ENCODE measurements around the gene CFAP74. TPM values are rescaled to one million over a fixed set of nuclear protein-coding genes. Genes with fewer than 3 reads are reported as not detected.

CFAP74 gene
- total and polyA plus RNA-seq, 9 of the 15 experiments (the other 6 are each of a cell fraction or from before 2014, with no cell fraction given) = 0.03 to 0.15 (median 0.05) TPM; not detected in 6

DNA sequence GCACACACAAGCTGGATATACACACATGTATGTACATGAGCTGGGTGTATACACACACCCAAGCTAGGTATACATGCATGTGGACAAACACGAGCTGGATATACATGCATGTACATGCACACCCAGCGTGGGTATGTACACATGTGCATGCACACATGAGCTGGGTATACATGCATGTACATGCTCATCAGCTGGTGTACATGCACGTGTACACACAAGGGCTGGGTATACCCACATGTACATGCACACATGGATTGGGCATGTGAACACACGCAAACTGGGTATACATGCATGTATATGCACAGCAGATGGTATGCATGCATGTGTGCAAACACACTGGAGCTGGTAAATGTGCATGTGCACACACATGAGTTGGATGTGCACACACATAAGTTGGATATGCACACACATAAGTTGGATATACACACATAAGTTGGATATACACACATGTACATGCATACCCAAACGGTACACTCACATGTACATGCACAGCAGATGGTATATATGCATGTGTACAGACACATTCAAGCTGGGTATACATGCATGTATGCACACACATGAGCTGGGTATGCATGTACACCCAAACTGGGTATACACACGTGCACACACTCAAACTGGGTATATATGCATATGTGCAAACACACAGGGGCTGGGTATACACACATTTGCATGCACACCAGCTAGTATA is 105.2 kb downstream of the CFAP74 start (continued):
- TF ChIP-seq, protein P1, sequence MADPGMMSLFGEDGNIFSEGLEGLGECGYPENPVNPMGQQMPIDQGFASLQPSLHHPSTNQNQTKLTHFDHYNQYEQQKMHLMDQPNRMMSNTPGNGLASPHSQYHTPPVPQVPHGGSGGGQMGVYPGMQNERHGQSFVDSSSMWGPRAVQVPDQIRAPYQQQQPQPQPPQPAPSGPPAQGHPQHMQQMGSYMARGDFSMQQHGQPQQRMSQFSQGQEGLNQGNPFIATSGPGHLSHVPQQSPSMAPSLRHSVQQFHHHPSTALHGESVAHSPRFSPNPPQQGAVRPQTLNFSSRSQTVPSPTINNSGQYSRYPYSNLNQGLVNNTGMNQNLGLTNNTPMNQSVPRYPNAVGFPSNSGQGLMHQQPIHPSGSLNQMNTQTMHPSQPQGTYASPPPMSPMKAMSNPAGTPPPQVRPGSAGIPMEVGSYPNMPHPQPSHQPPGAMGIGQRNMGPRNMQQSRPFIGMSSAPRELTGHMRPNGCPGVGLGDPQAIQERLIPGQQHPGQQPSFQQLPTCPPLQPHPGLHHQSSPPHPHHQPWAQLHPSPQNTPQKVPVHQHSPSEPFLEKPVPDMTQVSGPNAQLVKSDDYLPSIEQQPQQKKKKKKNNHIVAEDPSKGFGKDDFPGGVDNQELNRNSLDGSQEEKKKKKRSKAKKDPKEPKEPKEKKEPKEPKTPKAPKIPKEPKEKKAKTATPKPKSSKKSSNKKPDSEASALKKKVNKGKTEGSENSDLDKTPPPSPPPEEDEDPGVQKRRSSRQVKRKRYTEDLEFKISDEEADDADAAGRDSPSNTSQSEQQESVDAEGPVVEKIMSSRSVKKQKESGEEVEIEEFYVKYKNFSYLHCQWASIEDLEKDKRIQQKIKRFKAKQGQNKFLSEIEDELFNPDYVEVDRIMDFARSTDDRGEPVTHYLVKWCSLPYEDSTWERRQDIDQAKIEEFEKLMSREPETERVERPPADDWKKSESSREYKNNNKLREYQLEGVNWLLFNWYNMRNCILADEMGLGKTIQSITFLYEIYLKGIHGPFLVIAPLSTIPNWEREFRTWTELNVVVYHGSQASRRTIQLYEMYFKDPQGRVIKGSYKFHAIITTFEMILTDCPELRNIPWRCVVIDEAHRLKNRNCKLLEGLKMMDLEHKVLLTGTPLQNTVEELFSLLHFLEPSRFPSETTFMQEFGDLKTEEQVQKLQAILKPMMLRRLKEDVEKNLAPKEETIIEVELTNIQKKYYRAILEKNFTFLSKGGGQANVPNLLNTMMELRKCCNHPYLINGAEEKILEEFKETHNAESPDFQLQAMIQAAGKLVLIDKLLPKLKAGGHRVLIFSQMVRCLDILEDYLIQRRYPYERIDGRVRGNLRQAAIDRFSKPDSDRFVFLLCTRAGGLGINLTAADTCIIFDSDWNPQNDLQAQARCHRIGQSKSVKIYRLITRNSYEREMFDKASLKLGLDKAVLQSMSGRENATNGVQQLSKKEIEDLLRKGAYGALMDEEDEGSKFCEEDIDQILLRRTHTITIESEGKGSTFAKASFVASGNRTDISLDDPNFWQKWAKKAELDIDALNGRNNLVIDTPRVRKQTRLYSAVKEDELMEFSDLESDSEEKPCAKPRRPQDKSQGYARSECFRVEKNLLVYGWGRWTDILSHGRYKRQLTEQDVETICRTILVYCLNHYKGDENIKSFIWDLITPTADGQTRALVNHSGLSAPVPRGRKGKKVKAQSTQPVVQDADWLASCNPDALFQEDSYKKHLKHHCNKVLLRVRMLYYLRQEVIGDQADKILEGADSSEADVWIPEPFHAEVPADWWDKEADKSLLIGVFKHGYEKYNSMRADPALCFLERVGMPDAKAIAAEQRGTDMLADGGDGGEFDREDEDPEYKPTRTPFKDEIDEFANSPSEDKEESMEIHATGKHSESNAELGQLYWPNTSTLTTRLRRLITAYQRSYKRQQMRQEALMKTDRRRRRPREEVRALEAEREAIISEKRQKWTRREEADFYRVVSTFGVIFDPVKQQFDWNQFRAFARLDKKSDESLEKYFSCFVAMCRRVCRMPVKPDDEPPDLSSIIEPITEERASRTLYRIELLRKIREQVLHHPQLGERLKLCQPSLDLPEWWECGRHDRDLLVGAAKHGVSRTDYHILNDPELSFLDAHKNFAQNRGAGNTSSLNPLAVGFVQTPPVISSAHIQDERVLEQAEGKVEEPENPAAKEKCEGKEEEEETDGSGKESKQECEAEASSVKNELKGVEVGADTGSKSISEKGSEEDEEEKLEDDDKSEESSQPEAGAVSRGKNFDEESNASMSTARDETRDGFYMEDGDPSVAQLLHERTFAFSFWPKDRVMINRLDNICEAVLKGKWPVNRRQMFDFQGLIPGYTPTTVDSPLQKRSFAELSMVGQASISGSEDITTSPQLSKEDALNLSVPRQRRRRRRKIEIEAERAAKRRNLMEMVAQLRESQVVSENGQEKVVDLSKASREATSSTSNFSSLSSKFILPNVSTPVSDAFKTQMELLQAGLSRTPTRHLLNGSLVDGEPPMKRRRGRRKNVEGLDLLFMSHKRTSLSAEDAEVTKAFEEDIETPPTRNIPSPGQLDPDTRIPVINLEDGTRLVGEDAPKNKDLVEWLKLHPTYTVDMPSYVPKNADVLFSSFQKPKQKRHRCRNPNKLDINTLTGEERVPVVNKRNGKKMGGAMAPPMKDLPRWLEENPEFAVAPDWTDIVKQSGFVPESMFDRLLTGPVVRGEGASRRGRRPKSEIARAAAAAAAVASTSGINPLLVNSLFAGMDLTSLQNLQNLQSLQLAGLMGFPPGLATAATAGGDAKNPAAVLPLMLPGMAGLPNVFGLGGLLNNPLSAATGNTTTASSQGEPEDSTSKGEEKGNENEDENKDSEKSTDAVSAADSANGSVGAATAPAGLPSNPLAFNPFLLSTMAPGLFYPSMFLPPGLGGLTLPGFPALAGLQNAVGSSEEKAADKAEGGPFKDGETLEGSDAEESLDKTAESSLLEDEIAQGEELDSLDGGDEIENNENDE (IDR thresholded peaks at IDR 0.05; ENCODE audit: low read depth, low read length) = no peak
- TF ChIP-seq GTF2F1 (IDR thresholded peaks at IDR 0.05; ENCODE audit: low read depth, low read length) (no peak), TEAD1 (CRISPR knock-in tag; IDR thresholded peaks at IDR 0.05) (no peak), RFX7 (CRISPR knock-in tag; IDR thresholded peaks at IDR 0.05) (no peak), EP300 (IDR thresholded peaks at IDR 0.05; ENCODE audit: low read length) (no peak), ARID2 (IDR thresholded peaks at IDR 0.05) (peak; percentile 94), NCOR1 (IDR thresholded peaks at IDR 0.05) (0 out of 2 replicates have a peak, but pooled peaks have one; percentile 37)
- TF ChIP-seq, protein P2, sequence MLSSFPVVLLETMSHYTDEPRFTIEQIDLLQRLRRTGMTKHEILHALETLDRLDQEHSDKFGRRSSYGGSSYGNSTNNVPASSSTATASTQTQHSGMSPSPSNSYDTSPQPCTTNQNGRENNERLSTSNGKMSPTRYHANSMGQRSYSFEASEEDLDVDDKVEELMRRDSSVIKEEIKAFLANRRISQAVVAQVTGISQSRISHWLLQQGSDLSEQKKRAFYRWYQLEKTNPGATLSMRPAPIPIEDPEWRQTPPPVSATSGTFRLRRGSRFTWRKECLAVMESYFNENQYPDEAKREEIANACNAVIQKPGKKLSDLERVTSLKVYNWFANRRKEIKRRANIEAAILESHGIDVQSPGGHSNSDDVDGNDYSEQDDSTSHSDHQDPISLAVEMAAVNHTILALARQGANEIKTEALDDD (IDR thresholded peaks at IDR 0.05) = no peak
- TF ChIP-seq, protein P3, sequence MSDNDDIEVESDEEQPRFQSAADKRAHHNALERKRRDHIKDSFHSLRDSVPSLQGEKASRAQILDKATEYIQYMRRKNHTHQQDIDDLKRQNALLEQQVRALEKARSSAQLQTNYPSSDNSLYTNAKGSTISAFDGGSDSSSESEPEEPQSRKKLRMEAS (CRISPR knock-in tag; IDR thresholded peaks at IDR 0.05) = peak; percentile 46; the same call in 1 of the 2 replicates
- TF ChIP-seq, protein P4, sequence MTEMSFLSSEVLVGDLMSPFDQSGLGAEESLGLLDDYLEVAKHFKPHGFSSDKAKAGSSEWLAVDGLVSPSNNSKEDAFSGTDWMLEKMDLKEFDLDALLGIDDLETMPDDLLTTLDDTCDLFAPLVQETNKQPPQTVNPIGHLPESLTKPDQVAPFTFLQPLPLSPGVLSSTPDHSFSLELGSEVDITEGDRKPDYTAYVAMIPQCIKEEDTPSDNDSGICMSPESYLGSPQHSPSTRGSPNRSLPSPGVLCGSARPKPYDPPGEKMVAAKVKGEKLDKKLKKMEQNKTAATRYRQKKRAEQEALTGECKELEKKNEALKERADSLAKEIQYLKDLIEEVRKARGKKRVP (CRISPR knock-in tag; IDR thresholded peaks at IDR 0.05) = no peak
